NT2/D1 (cell line): ENCODE measurements around the gene UBE2Q2.

Experiments used
- YY1 ChIP-seq: IDR thresholded peaks from 2 replicates; pipeline ENCODE4 v1.6.1; 2011; ENCODE audit not compliant: insufficient read length, insufficient read depth
- ZNF274 ChIP-seq: IDR thresholded peaks from 2 replicates; pipeline ENCODE4 v1.6.1; 2011; ENCODE audit warnings: mild to moderate bottlenecking, low read depth, low read length

DNA sequence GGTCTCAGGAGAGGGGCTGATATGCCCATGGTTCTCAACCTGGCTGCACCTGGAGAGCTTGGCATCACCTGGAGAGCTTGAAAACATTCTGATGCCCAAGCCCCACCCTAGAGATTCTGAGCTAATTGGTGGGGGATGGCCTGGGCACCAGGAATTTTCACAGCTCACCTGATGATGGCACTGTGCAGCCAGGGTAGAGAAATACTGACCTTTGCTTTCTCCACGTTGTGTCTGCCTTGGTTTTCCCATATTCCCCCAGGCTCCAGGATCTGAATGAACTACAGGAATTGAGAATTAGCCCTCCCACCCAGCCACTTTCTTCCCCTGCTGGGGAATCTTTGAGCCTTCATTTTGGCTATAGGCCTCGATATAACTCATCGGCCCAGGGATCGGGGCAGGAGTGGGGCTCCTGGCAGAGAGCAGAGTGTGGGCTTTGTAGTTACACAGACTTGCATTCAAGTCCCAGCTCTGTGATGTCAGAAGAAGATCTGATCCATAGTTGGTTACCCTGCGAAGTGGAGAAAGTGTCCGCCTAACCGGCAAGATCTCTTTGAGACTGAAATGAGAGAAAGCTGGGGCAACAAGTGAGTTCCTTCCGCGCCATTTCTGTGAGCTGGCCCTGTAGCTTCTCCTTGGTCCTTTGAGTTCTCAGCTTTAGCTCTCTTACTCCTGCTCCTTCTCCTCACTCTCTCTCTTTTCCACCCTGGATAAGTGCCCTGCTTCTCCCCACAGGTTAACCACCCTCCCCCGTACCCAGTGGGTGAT lies 33.1 kb upstream of the UBE2Q2 start:
- TF ChIP-seq YY1 (no peak), ZNF274 (no peak)
